Tongue (tissue), 2 donors: ENCODE data around the gene CLASP1. TPM values are rescaled to one million over a fixed set of nuclear protein-coding genes. Genes with fewer than 3 reads are reported as not detected.
A peak's percentile ranks its signal among the peaks of the same experiment; 100 is the strongest.
"Not testable (repeated sequence)": the region's sequence is repeated elsewhere in the genome, so short reads cannot be mapped to it uniquely, and the experiment has no call there.

Source experiments
- DNase-seq: peaks from one replicate; pipeline ENCODE4 v3.0.0-alpha.2; 2015
- total RNA-seq: library from RNA; depleted of rRNA; stranded (reverse); fragments of >200 nt; gene quantifications from one replicate; pipeline ENCODE4 v1.2.3, GENCODE V29; 2014

Gene CLASP1
- total RNA-seq, 1 donor from 2014 or later: 163 TPM

DNA sequence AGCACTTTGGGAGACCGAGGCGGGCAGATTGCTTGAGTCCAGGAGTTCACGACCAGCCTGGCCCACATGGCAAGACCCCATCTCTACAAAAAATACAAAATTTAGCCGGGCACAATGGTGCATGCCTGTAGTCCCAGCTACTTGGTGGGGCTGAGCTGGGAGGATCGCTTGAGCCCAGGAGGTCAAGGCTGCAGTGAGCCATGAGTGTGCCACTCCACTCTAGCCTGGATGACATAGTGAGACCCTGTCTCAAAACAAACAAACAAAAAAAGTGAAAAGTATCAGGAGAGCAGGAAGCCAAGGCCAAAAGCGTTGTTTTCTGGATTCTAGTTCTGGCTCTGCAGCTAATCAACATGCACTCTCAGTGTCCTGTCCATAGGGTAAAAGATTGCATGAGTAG is 10.7 kb upstream of the CLASP1 start:
- no peak for DNase-seq

DNA sequence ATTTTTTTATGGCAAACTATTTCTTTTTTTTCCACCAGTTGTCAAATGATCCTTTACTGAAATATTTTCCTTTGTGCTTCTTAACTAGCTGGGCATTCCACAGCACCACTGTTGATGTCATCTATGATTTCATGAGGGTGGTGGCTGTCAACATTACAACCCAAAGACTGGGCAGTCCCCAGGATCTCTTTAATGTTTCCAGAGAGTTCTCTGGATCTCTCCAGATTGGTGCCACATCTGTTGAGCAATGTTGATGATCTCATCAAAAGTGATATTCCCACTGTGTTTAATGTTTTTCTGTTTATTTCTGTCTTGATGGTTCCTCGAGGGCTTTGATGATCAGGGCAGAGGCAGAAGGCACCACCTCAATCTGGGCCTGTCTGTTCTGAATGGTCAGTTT is 9.1 kb upstream of the CLASP1 start:
- not testable (repeated sequence) for DNase-seq

DNA sequence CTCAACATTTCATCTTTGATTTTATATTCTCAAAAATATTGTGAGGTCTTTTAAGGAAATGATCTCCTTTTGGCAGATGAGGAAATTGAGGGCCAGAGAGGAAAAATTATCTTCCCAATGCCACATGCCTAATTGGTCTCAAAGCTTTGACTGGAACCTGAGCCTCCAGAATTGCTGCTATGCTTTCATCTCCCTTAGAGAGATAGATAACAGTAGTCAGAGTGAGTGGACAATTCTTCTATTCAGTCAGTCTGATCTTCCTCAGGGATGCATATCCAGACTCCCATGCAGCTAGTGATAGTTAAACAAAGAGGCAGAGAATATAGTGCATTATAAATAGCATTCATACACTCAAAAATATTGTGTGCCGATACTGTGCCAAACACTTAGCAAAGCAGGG is 3.8 kb upstream of the CLASP1 start:
- no peak for DNase-seq

DNA sequence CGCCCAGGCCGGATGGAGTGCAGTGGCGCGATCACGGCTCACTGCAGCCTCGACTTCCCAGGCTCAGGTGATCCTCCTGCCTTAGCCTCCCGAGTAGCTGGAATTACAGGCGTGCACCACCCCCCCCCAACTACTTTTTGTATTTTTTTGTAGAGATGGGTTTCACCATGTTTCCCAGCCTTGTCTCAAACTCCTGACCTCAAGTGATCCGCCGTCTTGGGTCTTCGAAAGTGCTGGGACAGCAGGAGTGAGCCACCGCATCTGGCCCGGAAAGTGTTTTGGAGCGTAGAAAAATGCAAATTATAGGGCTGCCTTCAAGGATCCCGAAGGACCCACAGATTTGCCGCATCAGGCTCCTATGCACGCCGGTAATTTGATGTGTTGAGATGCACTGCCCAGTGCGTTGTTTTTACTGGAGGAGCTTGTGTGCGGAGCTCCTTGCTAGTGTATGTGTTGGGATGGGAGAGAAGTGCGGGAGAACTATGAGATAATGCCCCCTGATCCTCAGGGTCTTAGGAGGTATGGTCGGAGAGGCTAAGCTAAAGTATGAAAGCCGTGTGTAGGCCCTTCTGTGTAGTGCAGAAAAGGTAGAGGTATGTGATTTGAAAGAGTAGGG is 1.2 kb upstream of the CLASP1 start:
- no peak for DNase-seq

DNA sequence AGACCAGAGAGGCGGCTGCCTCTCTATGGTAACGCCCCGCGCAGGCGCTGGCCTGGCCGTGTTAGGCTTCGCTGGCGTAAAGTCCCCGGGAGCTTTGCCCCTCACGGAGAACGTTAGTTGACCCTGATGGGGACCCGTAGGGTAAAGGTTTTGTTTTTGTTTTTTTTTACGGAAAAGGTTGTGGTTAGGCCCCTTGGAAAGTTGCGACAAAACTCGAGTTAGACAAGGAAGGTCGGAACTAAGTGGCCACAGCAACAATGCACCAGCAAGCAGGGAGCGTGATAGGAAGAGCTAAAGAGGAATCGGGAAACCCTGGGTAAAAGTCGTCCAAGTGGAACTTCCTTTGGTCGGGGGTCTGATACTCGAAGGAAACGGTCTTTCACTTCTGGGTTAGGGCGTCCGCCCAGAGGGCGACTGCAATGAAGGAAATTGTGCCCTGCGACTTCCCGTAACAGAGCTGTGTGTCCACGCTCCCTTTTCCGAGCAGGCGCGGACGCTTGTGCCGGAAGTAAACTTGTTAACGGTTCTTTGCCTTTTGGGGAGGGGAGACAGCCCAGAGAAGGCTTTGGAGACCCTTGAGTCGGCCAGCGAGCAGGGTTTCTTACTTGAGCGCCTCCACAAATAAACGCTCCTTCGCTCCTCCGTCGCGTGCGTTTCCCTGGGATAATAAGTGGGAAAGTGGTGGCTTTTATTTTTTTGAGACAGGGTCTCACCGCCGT is 493 bp upstream of the CLASP1 start:
- peak; percentile 99 for DNase-seq

DNA sequence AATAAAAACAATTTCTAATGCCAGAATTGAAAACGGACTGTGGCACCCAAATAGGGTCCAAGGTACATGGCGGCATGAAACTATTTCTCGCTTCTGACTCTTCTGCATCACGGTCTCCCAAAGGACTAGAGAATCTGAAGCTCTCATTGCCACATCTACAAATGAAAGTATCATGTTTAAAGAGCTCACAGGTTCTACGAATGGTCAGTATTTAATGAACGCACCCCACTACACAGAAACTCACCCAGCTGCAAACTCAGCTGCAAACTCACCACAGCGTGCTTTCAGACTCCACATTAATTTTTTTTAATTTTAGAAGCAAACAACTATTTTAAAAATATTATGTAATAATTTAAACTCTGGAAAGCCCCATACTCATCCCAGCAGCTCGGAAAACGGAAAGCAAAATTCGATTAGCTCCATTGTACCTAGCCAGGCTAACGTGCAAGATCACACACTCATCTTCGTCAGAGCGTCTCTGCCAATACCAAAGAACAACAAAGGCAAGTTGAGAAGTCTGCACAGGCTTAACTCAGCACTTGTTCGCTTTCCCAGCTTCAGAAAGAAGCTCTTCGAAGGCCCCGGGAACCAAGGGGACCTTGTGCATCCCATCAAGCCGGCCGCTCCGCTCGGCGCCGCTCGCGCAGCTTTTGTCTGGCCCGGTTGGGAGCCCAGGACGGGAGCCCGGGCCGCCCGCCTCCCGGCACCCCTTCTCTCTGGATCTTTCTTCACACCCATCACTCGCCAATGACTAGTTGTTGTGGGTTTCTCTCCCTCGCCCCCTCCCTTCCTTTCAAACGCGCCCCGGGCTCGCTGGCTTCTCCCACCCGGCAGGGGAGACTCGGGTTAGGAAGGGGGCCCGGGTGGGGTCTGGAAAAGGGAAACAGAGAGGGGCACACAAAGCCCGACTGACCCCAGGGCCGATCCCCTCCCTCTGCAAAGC is 785 bp downstream of the CLASP1 start:
- peak; percentile 78 for DNase-seq

DNA sequence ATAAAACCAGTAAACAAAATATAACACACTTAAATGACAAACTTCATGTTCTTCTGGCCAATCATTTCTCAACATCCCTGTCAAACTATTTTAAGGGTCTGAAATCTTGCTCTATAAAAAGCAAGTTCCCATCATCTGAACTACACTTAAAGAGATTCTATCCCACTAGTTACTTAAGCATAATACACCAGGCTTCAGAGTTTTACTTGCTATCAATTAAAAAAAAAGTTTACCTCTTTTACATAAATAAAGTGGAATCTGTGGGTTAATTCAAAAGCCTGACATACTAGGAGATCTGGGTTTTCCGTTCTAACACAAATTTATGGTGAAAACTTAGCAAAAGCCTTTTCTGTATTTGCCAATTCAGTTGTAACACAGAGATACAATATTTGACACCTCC is 1.9 kb downstream of the CLASP1 start:
- DNase-seq: no peak

DNA sequence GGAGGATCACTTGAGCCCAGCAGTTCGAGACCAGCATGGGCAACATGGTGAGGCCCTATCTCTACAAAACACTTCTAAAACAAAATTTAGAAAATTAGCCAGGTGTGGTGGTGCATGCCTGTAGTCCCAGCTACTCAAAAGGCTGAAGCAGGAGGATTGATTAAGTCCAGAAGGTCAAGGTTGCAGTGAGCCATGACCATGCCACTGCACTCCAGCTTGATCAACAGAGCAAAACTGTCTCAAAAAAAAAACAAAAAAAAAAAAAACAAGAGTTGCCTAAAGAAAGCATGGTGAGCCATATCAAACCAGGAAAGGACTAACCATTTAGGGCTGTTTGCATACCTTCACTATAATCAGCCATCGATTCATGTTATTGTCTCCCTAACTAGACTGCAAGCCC is 4.5 kb downstream of the CLASP1 start:
- DNase-seq: no peak

DNA sequence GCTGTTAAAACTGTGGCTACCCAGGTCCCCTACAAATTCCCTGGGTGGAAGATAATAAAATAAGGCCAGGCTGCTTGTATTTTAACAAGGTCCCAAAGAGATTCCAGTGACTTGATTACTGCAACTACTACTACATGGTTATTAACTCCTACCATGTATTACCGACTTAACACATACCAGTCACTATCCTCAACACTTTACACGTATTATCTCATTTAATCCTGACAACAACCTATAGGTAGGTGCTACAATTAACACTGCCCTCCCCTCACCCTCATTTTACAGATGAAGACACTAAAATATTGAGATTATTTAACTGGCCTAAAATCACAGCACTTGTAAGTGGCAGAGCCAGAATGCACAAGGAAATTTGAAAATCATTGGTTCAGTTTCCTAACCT is 5.4 kb downstream of the CLASP1 start:
- DNase-seq: no peak

DNA sequence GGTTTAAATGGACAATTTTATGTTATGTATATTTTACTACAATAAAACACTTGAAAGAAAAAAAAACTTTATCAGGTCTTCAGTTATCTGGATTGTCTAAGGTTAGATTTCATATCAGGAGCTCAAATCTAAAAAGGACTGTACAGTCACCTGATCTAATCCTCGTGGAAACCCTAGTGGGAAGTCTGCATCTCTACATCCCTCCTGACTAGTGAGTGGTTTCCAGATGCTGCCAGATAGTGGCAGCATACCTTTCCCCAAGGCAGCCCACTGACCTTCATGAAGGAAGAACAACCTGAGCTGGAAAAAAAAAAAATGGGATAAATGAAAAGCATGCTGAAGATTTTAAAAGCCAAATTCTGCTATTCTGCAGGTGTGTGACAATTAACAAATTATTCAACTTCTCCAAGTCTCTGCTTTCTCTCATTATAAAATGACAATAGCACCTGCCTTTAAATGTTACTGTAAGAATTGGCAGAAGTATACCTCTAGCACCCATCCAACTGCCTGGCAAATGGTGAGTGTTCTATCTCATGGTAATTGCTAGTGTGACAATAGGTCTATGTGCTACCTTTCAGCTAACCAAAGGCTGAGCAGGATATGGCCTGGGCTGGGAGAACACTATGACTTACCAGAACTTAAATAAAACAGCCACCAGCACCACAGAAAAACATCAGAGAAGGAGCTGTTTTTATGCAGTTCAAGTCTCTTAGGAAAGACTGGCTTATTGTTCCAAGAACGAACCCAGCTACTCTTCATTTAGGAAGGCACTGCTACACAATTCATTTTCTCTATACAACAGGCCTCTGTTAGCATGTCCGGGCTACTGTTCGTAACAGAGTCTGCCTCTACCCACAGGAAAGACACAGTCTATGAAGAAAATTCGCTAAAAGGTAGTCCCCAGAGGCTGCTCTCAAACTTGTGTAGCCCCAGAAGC is 8.6 kb downstream of the CLASP1 start:
- DNase-seq: no peak

DNA sequence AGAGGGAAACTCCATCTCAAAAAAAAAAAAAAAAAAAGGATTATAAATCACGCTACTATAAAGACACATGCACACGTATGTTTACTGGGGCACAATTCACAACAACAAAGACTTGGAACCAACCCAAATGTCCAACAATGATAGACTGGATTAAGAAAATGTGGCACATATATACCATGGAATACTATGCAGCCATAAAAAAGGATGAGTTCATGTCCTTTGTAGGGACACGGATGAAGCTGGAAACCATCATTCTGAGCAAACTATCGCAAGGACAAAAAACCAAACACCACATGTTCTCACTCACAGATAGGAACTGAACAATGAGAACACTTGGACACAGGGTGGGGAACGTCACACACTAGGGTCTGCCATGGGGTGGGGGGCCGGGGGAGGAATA is 9.4 kb downstream of the CLASP1 start:
- DNase-seq: not testable (repeated sequence)

DNA sequence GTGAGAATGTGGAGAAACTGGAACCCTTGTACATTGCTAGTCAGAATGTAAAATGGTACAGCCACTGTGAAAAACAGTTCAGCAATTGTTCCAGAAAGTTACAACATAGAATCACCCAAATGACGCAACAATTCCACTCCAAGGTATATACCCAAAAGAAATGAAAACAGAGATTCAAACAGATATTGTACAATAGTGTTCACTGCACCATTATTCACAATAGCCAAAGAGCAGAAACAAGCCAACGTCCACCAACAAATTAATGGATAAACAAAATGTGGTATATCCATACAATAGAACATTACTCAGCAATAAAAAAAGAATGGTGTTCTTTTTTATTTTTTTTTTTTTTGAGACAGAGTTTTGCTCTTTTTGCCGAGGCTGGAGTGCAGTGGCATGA is 10.9 kb downstream of the CLASP1 start:
- no peak for DNase-seq

DNA sequence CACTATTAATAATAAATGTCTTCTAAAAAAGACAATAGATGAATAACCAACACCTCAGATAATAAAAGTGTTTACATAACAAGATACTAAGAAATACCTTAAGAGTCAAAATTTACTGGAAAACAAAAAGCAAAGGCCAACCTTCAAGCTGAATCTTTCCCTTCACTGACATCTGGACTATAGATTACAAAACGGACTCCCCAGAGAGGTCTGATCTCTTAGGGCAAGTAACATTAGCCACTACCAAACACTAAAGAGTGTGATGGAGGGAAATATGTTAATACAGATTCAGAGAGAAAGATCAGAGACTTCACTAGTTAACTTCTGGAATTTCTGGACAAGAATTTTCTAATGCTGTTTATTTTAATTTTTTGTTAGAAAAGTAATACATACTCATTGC is 13.9 kb downstream of the CLASP1 start:
- DNase-seq: no peak

DNA sequence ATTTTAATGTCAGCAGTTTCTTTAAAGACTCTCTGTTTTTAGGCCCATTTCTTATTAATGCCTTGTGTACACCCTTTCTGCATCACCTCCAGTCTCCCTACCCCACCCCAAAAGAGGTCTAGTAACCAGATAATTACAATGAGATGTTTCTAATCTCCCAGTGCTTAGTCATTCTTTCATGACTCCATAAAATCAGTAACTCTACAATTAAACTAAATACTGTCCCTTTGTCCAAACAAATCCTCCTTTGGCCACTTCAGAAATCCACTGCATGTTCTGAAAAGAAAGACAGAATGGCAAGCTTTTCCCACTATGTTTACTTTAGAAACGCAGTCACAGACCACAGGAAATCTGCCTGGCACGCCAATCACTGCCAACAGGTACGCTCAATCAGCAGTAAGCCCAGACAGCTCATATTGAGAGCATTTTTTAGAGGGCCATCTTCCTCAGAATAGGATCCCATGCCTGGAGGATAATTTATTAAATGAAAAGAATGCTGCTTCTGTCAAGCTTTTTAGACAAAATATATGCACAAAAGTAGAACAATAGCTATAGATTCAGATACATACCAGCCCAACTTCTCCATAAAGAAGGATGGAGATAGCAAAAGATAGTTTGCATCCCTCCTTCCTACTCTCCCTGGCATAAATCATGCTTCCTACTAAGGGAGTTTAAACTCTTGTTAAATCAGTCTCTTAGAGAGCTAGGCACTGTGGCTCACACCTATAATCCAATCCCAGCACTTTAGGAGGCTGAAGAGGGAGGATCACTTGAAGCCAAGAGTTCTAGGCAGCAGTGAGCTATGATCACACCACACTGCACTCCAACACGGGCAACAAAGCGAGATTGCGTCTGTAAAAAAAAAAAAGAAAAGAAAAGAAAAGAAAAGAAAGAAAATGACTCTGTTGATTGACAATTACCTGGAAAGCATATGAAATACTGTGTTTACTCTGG is 14.6 kb downstream of the CLASP1 start:
- no peak for DNase-seq

DNA sequence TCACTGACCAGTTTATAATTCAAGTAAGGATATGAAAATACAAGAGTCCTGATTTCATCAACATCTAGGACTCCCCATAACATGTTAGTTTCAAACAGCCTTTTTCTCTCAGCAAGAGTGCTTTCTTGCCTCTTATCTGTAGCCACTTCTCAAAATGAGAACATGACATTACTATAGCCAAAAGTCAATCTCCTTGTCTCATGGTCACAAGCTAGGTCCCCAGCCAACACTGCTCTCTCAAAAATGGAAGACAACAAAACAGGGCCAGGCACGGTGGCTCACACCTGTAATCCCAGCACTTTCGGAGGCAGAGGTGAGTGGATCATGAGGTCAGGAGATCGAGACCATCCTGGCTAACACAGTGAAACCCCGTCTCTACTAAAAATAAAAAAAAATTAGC is 15.8 kb downstream of the CLASP1 start:
- no peak for DNase-seq

DNA sequence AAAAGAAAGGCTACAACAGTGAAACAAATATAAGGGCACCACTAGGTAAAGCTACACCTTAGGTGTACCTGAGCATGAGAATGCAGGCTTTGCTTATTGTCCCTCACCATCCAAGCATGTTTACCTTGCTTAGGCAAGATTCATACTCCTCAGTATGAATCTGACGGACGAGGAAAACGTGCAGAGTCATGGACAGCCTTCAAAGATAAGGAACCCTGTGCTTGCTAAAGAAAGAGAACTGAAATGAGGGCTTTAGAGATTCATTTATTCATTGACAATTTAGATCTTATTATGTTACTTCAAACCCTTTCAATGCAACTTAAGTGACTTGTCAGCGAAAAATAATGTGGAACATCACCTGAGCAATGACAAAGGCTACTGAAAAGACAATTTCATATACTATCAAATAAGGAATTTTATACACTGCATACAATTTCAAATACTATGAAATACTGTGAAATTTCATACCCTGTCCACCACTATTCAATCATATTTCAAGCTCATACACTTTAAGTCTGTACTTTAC is 21.7 kb downstream of the CLASP1 start:
- no peak for DNase-seq

DNA sequence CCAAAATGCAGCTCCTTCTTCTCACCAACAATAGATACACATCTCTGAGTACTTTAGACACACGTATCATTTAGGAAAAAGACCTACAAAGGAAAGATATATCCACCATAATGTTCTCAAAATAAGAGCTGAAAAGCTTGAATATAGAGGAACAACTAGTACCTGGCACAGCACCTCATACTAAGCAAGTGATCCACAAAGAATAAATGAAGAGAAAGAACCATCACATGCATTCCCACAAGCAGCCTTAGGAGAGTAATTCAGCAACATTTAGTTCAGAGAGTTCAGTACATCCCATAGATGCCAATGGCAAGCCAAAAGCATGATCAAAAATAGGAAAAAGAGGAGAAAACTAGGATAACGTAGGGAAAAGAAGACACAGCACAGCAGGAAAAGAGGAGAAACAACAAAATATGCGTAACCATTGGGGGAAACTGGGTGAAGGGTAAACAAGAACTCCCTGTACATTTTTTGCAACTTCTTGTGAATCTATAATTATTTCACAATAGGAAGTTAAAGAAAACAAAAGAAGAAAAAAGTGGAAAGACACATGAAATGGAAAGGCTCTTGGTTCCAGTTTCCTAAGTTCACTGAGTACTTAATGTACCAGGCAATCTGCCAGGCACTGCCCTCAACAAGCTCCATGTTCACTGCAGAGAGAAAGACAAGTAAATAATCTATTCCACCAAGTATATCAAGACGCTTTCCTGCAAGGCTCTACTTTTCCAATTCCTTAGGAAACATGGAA is 22.3 kb downstream of the CLASP1 start:
- DNase-seq: no peak

DNA sequence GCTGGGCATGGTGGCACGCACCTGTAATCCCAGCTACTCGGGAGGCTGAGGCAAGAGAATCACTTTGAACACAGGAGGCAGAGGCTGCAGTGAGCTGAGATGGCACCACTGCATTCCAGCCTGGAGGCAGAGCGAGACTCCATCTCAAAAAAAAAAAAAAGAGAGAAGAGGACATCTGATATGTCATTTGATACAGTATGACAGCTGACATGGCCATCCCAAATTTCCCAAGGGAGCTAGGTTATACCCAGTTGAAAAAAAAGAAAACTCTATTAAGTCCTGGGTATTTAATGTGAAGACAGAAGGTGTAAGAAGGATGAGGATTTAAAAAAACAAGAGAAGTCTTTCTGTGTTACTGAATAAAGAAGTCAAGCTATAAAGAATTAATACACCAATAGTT is 23.3 kb downstream of the CLASP1 start:
- peak; percentile 29 for DNase-seq

DNA sequence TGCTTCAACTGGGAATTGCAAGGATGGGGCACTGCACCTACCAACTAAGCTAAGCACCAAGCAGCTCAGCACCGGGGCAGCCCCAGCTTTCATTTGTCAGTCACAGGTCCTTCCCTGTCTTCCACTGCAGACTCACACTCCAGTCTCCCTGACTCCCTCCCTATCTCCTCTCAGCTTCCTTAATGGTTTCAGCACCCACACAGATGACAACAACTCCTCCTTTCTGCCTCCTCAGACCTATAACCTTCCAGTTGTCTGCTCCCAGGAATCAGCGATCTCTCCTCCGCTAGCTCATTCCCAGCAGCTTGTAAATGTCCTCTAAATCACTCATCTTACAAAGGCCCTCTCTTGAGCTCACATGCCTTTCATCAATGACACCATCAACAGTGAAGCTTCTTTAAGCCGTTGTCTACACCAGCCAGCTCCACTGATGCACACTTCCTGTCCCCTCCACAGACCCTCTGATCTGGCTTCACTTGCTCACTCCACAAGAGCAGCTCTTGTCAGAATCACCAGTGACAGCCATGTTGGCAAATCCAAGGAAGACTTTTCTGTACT is 32.1 kb downstream of the CLASP1 start:
- DNase-seq: no peak
